ENCODE data around the gene FAHD1.

Gene FAHD1

GRCh38 chr16:1826691-1827573, at the start of gene FAHD1, which contains the start of gene HAGH:
Gene FAHD1 (plus strand): TSS chr16:1827206. CDS start chr16:1827239, 33 bp downstream.
Gene HAGH (minus strand): TSS chr16:1826825. CDS start chr16:1826787, 38 bp downstream.
- TF ChIP-seq, protein P1, sequence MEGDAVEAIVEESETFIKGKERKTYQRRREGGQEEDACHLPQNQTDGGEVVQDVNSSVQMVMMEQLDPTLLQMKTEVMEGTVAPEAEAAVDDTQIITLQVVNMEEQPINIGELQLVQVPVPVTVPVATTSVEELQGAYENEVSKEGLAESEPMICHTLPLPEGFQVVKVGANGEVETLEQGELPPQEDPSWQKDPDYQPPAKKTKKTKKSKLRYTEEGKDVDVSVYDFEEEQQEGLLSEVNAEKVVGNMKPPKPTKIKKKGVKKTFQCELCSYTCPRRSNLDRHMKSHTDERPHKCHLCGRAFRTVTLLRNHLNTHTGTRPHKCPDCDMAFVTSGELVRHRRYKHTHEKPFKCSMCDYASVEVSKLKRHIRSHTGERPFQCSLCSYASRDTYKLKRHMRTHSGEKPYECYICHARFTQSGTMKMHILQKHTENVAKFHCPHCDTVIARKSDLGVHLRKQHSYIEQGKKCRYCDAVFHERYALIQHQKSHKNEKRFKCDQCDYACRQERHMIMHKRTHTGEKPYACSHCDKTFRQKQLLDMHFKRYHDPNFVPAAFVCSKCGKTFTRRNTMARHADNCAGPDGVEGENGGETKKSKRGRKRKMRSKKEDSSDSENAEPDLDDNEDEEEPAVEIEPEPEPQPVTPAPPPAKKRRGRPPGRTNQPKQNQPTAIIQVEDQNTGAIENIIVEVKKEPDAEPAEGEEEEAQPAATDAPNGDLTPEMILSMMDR (IDR thresholded peaks at IDR 0.05; ENCODE audit: low read depth, low read length): no peak
- peak within 1 kb of the TSS; percentile 80 for H3K4me3 ChIP-seq (ENCODE audit: low read depth, low read length)

GRCh38 chr16:1777375-1778199, 49.4 kb upstream of the FAHD1 start:
- no peak overlapping the region for H3K4me3 ChIP-seq (ENCODE audit: low read depth, low read length)
- TF ChIP-seq, protein P1 (IDR thresholded peaks at IDR 0.05; ENCODE audit: low read depth, low read length): no peak

DNA sequence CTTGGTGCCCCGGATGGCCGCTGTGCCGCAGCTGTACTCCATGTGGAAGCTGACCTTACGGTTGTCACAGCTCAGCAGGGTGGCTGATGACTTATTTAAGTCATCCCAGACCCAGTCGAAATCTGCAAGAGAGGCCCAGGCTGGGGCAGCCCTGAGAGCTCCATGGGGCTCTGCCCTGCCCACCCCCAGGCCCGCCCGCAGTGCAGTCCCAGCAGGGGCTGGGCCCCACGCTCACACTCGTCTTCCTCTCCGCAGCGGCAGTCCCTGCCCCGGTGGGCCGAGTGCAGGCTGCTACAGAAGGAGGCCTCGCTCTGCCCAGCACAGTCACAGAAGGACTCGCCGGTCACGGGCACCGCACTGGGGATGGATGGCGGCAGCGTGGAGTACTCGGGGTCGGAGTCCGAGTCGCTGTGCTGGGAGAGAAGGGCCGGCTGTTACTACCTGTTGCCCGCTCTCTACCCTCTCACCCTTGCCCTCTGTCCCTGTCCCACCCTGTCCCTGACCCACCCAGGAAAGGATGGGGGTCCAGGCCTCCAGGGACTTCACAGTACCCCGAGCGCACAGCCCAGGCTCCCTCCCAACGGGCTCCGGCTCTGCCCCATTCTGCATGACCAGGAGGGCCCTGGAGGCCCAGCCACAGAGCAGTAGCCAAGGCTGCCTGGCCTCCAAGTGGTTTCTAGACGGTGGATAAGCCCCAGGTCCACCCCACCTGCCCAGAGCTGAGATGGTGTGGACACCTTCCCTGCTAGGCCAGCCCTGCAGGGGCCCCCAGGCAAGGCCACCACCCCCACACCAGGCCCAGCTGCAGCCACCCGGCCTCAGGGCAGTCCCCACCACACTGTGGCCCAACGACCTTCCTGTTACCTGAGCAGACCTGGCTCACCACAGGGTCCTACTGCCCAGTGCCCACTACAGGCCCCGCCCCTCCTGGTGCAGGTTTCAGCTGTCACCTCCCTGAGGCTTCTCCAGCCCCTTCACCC, 48.5 kb upstream of the FAHD1 start:
- TF ChIP-seq, protein P1 (IDR thresholded peaks at IDR 0.05; ENCODE audit: low read depth, low read length): no peak
- H3K4me3 ChIP-seq (ENCODE audit: low read depth, low read length): no peak overlapping the region

DNA sequence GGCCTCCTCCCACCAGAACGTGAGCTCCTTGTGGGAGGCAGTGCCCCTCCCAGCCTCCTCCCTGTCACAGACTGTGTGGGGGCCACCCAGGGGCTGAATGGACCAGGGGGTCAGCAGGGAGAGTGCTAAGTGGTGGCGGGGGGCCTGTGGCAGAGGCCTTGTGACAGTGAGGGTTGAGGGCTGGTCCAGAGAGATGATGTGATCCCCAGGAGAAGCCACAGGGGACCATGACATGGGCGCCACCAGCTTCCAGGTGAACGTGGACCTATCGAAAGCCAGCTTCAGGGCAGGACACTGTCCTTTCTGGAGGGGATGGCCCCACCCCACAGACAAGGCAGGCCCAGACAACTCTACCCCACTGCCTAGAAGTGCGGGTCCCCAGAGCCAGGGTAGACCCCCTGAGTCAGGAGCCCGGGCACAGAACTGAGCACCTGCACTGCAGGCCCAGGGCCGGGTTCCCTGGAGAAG, 47.7 kb upstream of the FAHD1 start:
- TF ChIP-seq, protein P1 (IDR thresholded peaks at IDR 0.05; ENCODE audit: low read depth, low read length): no peak
- H3K4me3 ChIP-seq (ENCODE audit: low read depth, low read length): no peak overlapping the region

DNA sequence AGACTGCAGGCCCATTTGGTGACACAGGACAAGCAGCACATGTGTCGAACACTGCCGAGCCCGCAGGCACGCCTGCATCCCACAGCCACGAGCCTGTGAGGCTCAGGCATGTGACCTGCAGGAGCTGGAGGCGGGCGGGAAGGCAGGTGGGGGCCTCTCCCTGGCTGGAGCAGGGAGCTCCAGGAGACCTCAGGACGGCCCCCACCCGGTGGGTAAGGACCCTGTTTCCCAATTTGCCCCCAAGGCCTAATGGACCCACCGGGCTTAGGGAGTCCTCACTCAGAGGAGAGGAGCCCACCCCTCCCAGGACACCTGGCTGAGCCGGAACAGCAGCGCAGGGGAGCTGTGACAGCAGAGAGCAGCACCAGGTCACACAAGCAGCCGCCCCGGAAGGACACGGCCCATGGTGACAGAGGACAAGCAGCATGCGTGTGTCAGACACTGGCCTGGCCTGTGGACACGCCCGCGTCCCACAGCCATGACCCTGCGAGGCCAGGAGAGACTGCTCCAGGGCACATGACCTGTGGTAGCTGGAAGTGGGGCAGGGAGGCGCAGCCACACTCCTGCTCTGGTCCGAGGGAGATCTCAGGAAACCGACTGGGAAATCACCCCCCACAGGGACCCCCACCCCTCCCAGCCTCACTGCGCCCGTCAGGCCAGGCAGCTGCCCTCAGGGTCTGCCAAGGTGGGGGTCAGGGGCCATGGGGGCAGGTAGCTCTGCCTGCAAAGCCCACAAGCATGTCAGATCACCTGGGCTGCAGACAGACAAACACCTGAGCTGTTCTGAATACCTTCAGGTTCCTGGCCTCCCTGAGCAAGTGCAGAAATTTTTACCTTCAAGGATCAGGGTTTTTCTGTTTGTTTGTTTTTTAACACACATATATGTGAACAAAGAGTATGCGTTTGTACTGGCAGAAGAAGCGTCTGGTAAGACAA, 47.0 kb upstream of the FAHD1 start:
- TF ChIP-seq, protein P1 (IDR thresholded peaks at IDR 0.05; ENCODE audit: low read depth, low read length): no peak
- no peak overlapping the region for H3K4me3 ChIP-seq (ENCODE audit: low read depth, low read length)

- H3K4me3 ChIP-seq (ENCODE audit: low read depth, low read length): no peak overlapping the region
- TF ChIP-seq, protein P1 (IDR thresholded peaks at IDR 0.05; ENCODE audit: low read depth, low read length): no peak
Measured at GRCh38 chr16:1780677-1781072, 46.3 kb upstream of the FAHD1 start.

All from WI38 (cell line).